Activated CD4-positive, CD25-positive, alpha-beta regulatory T cell treated with anti-CD3 and anti-CD28 coated beads, Interleukin-2, amount 50 U/mL, for 16 hours (primary cell): ENCODE data around the gene RPUSD2.

Source experiments
- DNase-seq: peaks from one replicate; pipeline ENCODE4 v3.0.0-alpha.2; 2020; ENCODE audit warnings: low read depth, low spot score

The RPUSD2 gene

GRCh38 chr15:40569129-40569953 is at the start of gene RPUSD2:
RPUSD2 (plus strand) TSS chr15:40569299; CDS start chr15:40569338, 39 bp downstream.
- peak; percentile 93 for DNase-seq

GRCh38 chr15:40523611-40524010 is 45.5 kb upstream of the RPUSD2 start:
- no peak for DNase-seq

- DNase-seq = no peak
These were observed 43.2 kb upstream of the RPUSD2 start for GRCh38 chr15:40525855-40526254.

- no peak for DNase-seq
These were observed 40.3 kb upstream of the RPUSD2 start for GRCh38 chr15:40528801-40529200.

GRCh38 chr15:40533763-40534364 is 35.2 kb upstream of the RPUSD2 start:
- DNase-seq = no peak

GRCh38 chr15:40534371-40534770 is 34.7 kb upstream of the RPUSD2 start:
- no peak for DNase-seq

- DNase-seq = no peak
These were observed 32.6 kb upstream of the RPUSD2 start for GRCh38 chr15:40536501-40536900.

- DNase-seq = no peak
These were observed 30.1 kb upstream of the RPUSD2 start for GRCh38 chr15:40538976-40539375.

- DNase-seq = no peak
These were observed 26.0 kb upstream of the RPUSD2 start for GRCh38 chr15:40543082-40543481.

- no peak for DNase-seq
These were observed 25.3 kb upstream of the RPUSD2 start for GRCh38 chr15:40543631-40544294.

GRCh38 chr15:40545457-40545856 is 23.6 kb upstream of the RPUSD2 start:
- DNase-seq = no peak

- no peak for DNase-seq
These were observed 20.5 kb upstream of the RPUSD2 start for GRCh38 chr15:40548610-40549009.

- no peak for DNase-seq
These were observed 19.2 kb upstream of the RPUSD2 start for GRCh38 chr15:40549894-40550293.

- DNase-seq = no peak
These were observed 18.6 kb upstream of the RPUSD2 start for GRCh38 chr15:40550341-40551037.

- DNase-seq = no peak
These were observed 15.0 kb upstream of the RPUSD2 start for GRCh38 chr15:40554161-40554525.

GRCh38 chr15:40555876-40556275 is 13.2 kb upstream of the RPUSD2 start:
- no peak for DNase-seq

- DNase-seq = no peak
These were observed 10.0 kb upstream of the RPUSD2 start for GRCh38 chr15:40558952-40559742.

GRCh38 chr15:40562691-40563090 is 6.4 kb upstream of the RPUSD2 start:
- DNase-seq = no peak

- DNase-seq = no peak
These were observed 5.7 kb upstream of the RPUSD2 start for GRCh38 chr15:40563426-40563825.

- DNase-seq = peak; percentile 94
These were observed 4.3 kb upstream of the RPUSD2 start, which contains the start of gene CCDC32 for GRCh38 chr15:40564591-40565332. CCDC32 (minus strand) TSS chr15:40565042; CDS start chr15:40563015, 2,027 bp downstream.
